HCT116 (cell line): ENCODE measurements around the gene COMTD1.
"Not testable (repeated sequence)": the region's sequence is repeated elsewhere in the genome, so short reads cannot be mapped to it uniquely, and the experiment has no call there.

Experiments used
- CTCF ChIP-seq, 3 experiments: fragments of 200-600 bp in 1 of 3; sonication (generic) in 1 of 3; IDR thresholded peaks in 2 of 3; conservative IDR thresholded peaks in 1 of 3; 2 replicates each; pipeline ENCODE4 v1.5.1; 2012 to 2017; ENCODE audit warnings: low read depth in 2 of 3, low read length in 2 of 3, antibody characterized with exemption in 1 of 3, borderline replicate concordance in 1 of 3, control low read depth in 1 of 3, mild to moderate bottlenecking in 1 of 3, mixed read lengths in 1 of 3, mixed run types in 1 of 3, moderate library complexity in 1 of 3; ENCODE audit not compliant: insufficient read depth in 1 of 3
- POLR2A ChIP-seq: IDR thresholded peaks from 2 replicates; pipeline ENCODE4 v1.7.0; 2011; ENCODE audit warnings: borderline replicate concordance; ENCODE audit not compliant: insufficient read depth, insufficient read length; ENCODE audit errors: extremely low read depth
- SRF ChIP-seq: IDR thresholded peaks from 2 replicates; pipeline ENCODE4 v1.6.1; 2012; ENCODE audit warnings: low read depth

- TF ChIP-seq POLR2A; CTCF (IDR thresholded peaks at IDR 0.05 in 2 of 3, conservative IDR thresholded peaks at IDR 0.05 in 1 of 3; ENCODE audit: borderline replicate concordance in 1 of 3, insufficient read depth in 1 of 3, low read depth in 2 of 3, low read length in 2 of 3); SRF: not testable (repeated sequence)
Observed at GRCh38 chr10:75206638-75207037, 29.1 kb downstream of the COMTD1 start.
